A549 treated with GW870086 at 1 μM for 4 hours (cell line): ENCODE data around the gene ATP6V1G2. TPM values are rescaled to one million over a fixed set of nuclear protein-coding genes. Genes with fewer than 3 reads are reported as not detected.

ENCODE experiments used
- total RNA-seq: library from RNA; stranded (reverse); fragments of 200-300 nt; extraction: Qiagen RNA extraction; gene quantifications from 5 replicates; pipeline ENCODE4 v1.2.3, GENCODE V29; 2022; ENCODE audit warnings: low read depth

The ATP6V1G2 gene
- 0.55 to 1.2 TPM (median 0.83 TPM) in 5 replicates for total RNA-seq

GRCh38 chr6:31546339-31546957 lies at the start of gene ATP6V1G2:
Gene ATP6V1G2, minus strand, starts transcription at chr6:31546608. Its CDS starts 49 bp downstream, at chr6:31546559.

GRCh38 chr6:31586008-31586407 lies 39.6 kb upstream of the ATP6V1G2 start, which contains the start of gene LST1:
Gene LST1, plus strand, starts transcription at chr6:31586277. Its CDS starts 1,023 bp downstream, at chr6:31587300.

DNA sequence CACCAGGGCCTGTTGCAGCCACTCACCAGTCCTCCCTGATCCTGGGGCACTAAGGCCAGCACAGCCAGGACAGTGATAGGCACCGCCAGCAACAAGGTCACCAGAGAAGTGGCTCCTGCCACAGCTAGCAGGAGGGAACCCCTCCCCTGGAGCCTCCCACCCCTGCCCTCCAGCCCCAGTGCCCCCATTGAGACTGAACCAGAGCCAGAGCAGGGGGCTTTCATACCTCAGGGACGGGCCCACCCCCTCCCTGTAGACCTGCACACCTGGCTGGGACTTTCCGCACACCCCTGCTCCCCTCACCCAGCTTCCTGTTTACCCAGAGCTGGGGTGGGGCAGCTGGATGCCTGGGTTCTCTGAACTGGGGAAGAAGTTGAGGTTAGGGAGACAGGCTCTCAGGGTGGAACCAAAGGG lies 35.8 kb upstream of the ATP6V1G2 start, which contains the start of gene LTB:
Gene LTB (minus strand): TSS at position 195 of the 414 bp plus-strand sequence. CDS start 7 bp downstream, at position 188.

DNA sequence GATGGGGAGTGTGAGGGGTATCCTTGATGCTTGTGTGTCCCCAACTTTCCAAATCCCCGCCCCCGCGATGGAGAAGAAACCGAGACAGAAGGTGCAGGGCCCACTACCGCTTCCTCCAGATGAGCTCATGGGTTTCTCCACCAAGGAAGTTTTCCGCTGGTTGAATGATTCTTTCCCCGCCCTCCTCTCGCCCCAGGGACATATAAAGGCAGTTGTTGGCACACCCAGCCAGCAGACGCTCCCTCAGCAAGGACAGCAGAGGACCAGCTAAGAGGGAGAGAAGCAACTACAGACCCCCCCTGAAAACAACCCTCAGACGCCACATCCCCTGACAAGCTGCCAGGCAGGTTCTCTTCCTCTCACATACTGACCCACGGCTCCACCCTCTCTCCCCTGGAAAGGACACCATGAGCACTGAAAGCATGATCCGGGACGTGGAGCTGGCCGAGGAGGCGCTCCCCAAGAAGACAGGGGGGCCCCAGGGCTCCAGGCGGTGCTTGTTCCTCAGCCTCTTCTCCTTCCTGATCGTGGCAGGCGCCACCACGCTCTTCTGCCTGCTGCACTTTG lies 29.0 kb upstream of the ATP6V1G2 start, which contains the start of gene TNF:
Gene TNF (plus strand): TSS at position 231 of the 567 bp plus-strand sequence. CDS start 177 bp downstream, at position 408.

DNA sequence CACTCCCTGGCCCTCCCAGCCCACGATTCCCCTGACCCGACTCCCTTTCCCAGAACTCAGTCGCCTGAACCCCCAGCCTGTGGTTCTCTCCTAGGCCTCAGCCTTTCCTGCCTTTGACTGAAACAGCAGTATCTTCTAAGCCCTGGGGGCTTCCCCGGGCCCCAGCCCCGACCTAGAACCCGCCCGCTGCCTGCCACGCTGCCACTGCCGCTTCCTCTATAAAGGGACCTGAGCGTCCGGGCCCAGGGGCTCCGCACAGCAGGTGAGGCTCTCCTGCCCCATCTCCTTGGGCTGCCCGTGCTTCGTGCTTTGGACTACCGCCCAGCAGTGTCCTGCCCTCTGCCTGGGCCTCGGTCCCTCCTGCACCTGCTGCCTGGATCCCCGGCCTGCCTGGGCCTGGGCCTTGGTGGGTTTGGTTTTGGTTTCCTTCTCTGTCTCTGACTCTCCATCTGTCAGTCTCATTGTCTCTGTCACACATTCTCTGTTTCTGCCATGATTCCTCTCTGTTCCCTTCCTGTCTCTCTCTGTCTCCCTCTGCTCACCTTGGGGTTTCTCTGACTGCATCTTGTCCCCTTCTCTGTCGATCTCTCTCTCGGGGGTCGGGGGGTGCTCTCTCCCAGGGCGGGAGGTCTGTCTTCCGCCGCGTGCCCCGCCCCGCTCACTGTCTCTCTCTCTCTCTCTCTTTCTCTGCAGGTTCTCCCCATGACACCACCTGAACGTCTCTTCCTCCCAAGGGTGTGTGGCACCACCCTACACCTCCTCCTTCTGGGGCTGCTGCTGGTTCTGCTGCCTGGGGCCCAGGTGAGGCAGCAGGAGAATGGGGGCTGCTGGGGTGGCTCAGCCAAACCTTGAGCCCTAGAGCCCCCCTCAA lies 25.9 kb upstream of the ATP6V1G2 start, which contains the start of gene LTA:
Gene LTA (plus strand): TSS at position 249 of the 871 bp plus-strand sequence. CDS start 454 bp downstream, at position 703.

DNA sequence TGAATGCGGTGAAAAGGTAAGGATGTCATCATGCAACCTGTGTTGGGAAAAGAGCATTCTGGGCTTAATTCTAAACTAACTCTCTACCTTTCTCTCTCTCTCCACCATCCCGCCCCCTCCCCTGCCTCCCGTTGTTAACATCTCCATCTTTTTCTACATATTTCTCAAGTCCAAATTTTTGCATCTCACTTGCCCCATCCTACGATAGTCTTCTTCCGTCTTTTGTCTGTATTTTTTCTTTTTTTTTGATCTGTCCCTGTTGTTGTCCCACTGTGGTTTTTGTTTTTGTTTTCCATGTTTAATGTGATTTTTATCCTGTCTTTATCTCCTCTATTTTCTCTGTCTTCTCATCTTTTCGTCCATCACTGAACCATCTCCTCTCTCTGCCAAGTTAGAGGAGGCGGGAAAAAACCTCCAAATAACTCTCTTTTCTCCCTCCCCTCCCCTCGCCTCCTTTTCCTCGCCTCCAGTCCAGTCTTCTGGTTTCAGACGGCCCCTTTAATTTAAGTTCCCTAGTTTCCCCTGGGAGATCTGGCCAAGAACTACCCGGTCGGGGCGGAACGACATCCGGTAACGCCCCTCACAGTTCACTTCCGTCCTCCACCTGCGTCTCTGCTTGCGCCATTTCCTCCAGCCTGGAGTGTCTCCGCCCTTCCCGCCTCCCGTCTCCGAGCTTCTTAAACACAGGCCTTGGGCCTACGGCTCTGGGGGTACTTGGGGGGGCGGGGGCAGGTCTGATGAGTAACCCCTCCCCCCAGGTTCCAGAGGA lies 734 bp upstream of the ATP6V1G2 start, which contains the start of gene NFKBIL1:
Gene NFKBIL1 (plus strand): TSS at position 651 of the 769 bp plus-strand sequence. CDS start 87 bp downstream, at position 738.

GRCh38 chr6:31541658-31542521 lies 4.5 kb downstream of the ATP6V1G2 start, which contains the start of gene DDX39B:
Gene DDX39B, minus strand, starts transcription at chr6:31542003. Its CDS starts 1,471 bp downstream, at chr6:31540532.

DNA sequence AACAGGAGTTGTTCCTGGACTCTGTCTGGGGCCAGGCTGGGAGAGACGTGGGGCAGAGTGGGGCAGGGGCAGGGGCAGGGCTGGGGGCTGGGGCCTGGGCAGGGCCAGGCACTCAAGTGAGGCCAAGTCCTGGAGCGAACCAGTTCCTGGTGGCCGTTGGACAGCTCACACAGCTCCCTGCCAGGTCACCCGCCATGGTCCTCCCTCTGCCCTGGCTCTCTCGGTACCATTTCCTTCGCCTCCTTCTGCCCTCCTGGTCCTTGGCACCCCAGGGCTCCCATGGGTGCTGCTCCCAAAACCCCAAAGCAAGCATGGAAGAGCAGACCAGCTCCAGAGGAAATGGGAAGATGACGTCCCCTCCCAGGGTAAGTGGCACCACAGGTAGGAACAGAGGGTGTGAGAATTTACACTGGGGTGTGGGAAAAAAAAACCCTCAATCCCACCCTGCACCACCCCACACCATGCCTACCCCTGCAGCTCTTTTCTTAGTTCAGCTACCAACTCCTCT lies 17.5 kb downstream of the ATP6V1G2 start, which contains the start of gene MCCD1:
Gene MCCD1 (plus strand): TSS at position 142 of the 508 bp plus-strand sequence. CDS start 53 bp downstream, at position 195.

GRCh38 chr6:31497531-31498476 lies 48.6 kb downstream of the ATP6V1G2 start, which contains the start of gene MICB:
Gene MICB, plus strand, starts transcription at chr6:31498145. Its CDS starts 49 bp downstream, at chr6:31498194.

Other genes with a start within 250 kb of the ATP6V1G2 start
- 19.9 to 38.0 TPM (median 25.5 TPM) in 5 replicates for gene HLA-B, start 189.4 kb downstream of the ATP6V1G2 start, total RNA-seq
- gene MICA, start 143.0 kb downstream of the ATP6V1G2 start, total RNA-seq = 28.4 to 32.1 TPM (median 31.4 TPM) in 5 replicates
- 6.2 to 8.4 TPM (median 7.1 TPM) in 5 replicates for gene MICB, start 48.5 kb downstream of the ATP6V1G2 start, total RNA-seq
- gene MCCD1, start 17.6 kb downstream of the ATP6V1G2 start, total RNA-seq = not detected in 5 replicates
- 324 to 377 TPM (median 358 TPM) in 5 replicates for gene DDX39B, start 4.6 kb downstream of the ATP6V1G2 start, total RNA-seq
- gene NFKBIL1, start 1.0 kb upstream of the ATP6V1G2 start, total RNA-seq = 10.4 to 11.2 TPM (median 11.1 TPM) in 5 replicates
- gene LTA, start 25.7 kb upstream of the ATP6V1G2 start, total RNA-seq = 0.17 to 0.34 TPM in 2 of 5 replicates, not detected in the others
- 0.16 TPM in 1 of 5 replicates, not detected in the others for gene TNF, start 29.0 kb upstream of the ATP6V1G2 start, total RNA-seq
- gene LTB, start 35.8 kb upstream of the ATP6V1G2 start, total RNA-seq = 0.21 to 0.65 TPM (median 0.29 TPM) in 4 of 5 replicates, not detected in the other
- gene LST1, start 39.7 kb upstream of the ATP6V1G2 start, total RNA-seq = 0.30 to 0.66 TPM in 2 of 5 replicates, not detected in the others
- gene NCR3, start 46.4 kb upstream of the ATP6V1G2 start, total RNA-seq = not detected in 5 replicates
- not detected in 5 replicates for gene AIF1, start 68.6 kb upstream of the ATP6V1G2 start, total RNA-seq
- gene PRRC2A, start 74.1 kb upstream of the ATP6V1G2 start, total RNA-seq = 66.6 to 89.8 TPM (median 85.0 TPM) in 5 replicates
- 114 to 149 TPM (median 138 TPM) in 5 replicates for gene BAG6, start 106.1 kb upstream of the ATP6V1G2 start, total RNA-seq
- 2.6 to 4.5 TPM (median 3.1 TPM) in 5 replicates for gene APOM, start 109.3 kb upstream of the ATP6V1G2 start, total RNA-seq
- gene C6orf47, start 114.2 kb upstream of the ATP6V1G2 start, total RNA-seq = 10.6 to 12.7 TPM (median 12.1 TPM) in 5 replicates
- gene GPANK1, start 118.4 kb upstream of the ATP6V1G2 start, total RNA-seq = 8.2 to 10.4 TPM (median 9.7 TPM) in 5 replicates
- gene CSNK2B, start 119.5 kb upstream of the ATP6V1G2 start, total RNA-seq = 167 to 186 TPM (median 177 TPM) in 5 replicates
- 3.6 to 5.4 TPM (median 4.3 TPM) in 5 replicates for gene LY6G5B, start 123.4 kb upstream of the ATP6V1G2 start, total RNA-seq
- gene LY6G5C, start 134.5 kb upstream of the ATP6V1G2 start, total RNA-seq = 1.3 to 2.5 TPM (median 1.7 TPM) in 5 replicates
- 12.8 to 19.4 TPM (median 18.7 TPM) in 5 replicates for gene ABHD16A, start 156.7 kb upstream of the ATP6V1G2 start, total RNA-seq
- not detected in 5 replicates for gene LY6G6F, start 160.3 kb upstream of the ATP6V1G2 start, total RNA-seq
- gene LY6G6D, start 168.7 kb upstream of the ATP6V1G2 start, total RNA-seq = not detected in 5 replicates
- gene LY6G6C, start 175.1 kb upstream of the ATP6V1G2 start, total RNA-seq = 0.14 TPM in 1 of 5 replicates, not detected in the others
- gene MPIG6B, start 176.8 kb upstream of the ATP6V1G2 start, total RNA-seq = not detected in 5 replicates
- 26.8 to 31.8 TPM (median 27.9 TPM) in 5 replicates for gene DDAH2, start 182.7 kb upstream of the ATP6V1G2 start, total RNA-seq
- gene CLIC1, start 189.9 kb upstream of the ATP6V1G2 start, total RNA-seq = 486 to 498 TPM (median 493 TPM) in 5 replicates
- 10.5 to 13.8 TPM (median 12.5 TPM) in 5 replicates for gene MSH5, start 193.4 kb upstream of the ATP6V1G2 start, total RNA-seq
- gene SAPCD1, start 216.0 kb upstream of the ATP6V1G2 start, total RNA-seq = 1.6 to 3.9 TPM (median 3.7 TPM) in 5 replicates
- gene VWA7, start 230.7 kb upstream of the ATP6V1G2 start, total RNA-seq = 1.2 to 2.0 TPM (median 1.5 TPM) in 5 replicates
- 47.4 to 59.1 TPM (median 53.3 TPM) in 5 replicates for gene VARS1, start 249.1 kb upstream of the ATP6V1G2 start, total RNA-seq